Activated CD4-positive, alpha-beta T cell treated with anti-CD3 and anti-CD28 coated beads for 36 hours (primary cell): ENCODE results near the gene PAQR6. TPM values are rescaled to one million over a fixed set of nuclear protein-coding genes. Genes with fewer than 3 reads are reported as not detected.

Source experiments
- ATAC-seq: fragments of 200-7000 bp; cut with Tn5 transposase; one replicate; pipeline ENCODE4 v1.10.0; 2021; ENCODE audit warnings: mild to moderate bottlenecking, moderate library complexity
- CTCF ChIA-PET: fragments of 350-600 bp; sonication (Branson Sonifier 250); formaldehyde crosslinking; loops from one replicate; lab custom pipeline; 2021; ENCODE audit warnings: antibody characterized with exemption; lab: Charles Lee
- POLR2A ChIA-PET: fragments of 350-600 bp; sonication (Branson Sonifier 250); formaldehyde crosslinking; loops from one replicate; lab custom pipeline; 2021; ENCODE audit warnings: antibody characterized with exemption, inconsistent platforms; lab: Charles Lee
- DNase-seq: peaks from one replicate; pipeline ENCODE4 v3.0.0-alpha.2; 2020
- H3K27ac Mint-ChIP-seq: one replicate; pipeline ENCODE4 v1.8.0; 2021; ENCODE audit warnings: mixed read lengths
- H3K27me3 Mint-ChIP-seq: one replicate; pipeline ENCODE4 v1.8.0; 2021; ENCODE audit warnings: mixed read lengths
- H3K36me3 Mint-ChIP-seq: one replicate; pipeline ENCODE4 v1.8.0; 2021; ENCODE audit warnings: low read depth, mixed read lengths
- H3K4me1 Mint-ChIP-seq: one replicate; pipeline ENCODE4 v1.8.0; 2021; ENCODE audit warnings: mixed read lengths
- H3K4me3 Mint-ChIP-seq: one replicate; pipeline ENCODE4 v1.8.0; 2021; ENCODE audit warnings: mild to moderate bottlenecking, moderate library complexity, mixed read lengths
- H3K9me3 Mint-ChIP-seq: one replicate; pipeline ENCODE4 v1.8.0; 2021; ENCODE audit warnings: low read depth, mixed read lengths
- intact Hi-C, 2 experiments: fragments of 100-400 bp; cut with DNase I in 1 of 2; cut with micrococcal nuclease in 1 of 2; formaldehyde crosslinking; loops; one replicate each; pipeline versions ENCODE4 v1.14.2 to v1.15.1; 2022 to 2024; cut with DNase I, micrococcal nuclease
- total RNA-seq, 2 experiments: library from RNA; stranded (reverse); gene quantifications; one replicate each; pipeline ENCODE4 v1.2.3, GENCODE V29; 2021

PAQR6 gene
- total RNA-seq, 2 experiments from 2014 or later: 4.7 to 5.7 TPM

DNA sequence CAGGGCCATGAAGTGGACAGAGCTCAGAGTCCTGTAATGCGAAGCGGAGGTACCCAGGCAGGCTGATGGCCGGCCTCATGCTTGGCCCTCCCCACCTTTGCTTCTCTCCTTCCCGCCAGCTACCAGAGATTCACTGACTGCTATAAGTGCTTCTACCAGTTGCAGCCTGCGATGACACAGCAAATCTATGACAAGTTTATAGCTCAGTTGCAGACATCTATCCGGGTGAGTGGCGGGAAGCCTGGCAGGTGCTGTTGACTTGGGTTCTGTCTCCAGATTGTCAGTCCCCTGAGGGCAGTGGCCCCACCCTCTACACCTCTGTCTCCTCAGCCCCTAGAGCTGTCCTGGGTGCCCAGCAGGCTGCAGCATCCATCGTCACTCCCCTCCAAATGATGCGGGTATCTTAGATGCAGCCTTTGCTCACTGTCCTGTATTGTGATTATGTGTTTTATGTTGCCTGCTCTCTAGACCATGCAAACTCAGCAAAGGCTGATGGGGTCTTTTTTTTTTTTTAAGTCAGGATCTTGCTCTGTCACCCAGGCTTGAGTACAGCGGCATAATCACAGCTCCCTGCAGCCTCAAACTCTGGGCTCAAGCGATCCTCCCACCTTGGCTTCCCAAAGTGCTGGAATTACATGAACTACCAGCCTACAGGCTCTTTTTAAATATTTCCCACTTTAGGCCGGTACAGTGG, 15.5 kb downstream of the PAQR6 start:
- peaks cover 30% of the 10 kb centered on the region for H3K36me3 Mint-ChIP-seq
- ATAC-seq (no peak), DNase-seq (no peak)
- H3K27ac Mint-ChIP-seq: no peak overlapping the region
- POLR2A ChIA-PET: no interaction called here
- H3K27me3 Mint-ChIP-seq: no peaks in the 10 kb centered on the region
- no peaks in the 10 kb centered on the region for H3K4me1 Mint-ChIP-seq
- CTCF ChIA-PET: interaction anchor here (0.9 to 2.5 kb wide), 4 partner anchors 51 to 148 kb away, joined by 3 to 12 read pairs (median 4); partner anchors contain the start of gene SMG5
- no peaks in the 10 kb centered on the region for H3K9me3 Mint-ChIP-seq
- intact Hi-C loops: no loop called here
- no peak overlapping the region for H3K4me3 Mint-ChIP-seq

DNA sequence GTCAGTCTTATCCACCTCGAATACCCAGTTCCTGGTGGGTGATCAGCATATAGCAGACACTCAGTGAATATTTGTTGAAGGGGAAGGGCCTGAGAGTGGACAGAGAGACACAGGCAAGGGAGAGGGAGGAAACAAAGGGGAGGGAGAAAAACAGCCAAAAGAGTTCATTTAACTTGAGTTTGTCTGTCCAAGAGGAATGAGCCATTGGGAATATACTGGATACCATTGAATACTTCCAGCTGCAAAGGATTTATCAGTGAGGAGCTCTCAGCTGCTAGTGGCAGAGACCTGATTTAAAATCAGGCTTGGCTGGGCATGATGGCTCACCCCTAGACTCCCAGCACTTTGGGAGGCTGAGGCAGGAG, 17.4 kb downstream of the PAQR6 start:
- Mint-ChIP-seq H3K36me3 (peaks cover 31% of the 10 kb centered on the region), H3K4me3 (no peak overlapping the region), H3K27me3 (no peaks in the 10 kb centered on the region), H3K9me3 (no peaks in the 10 kb centered on the region), H3K27ac (no peak overlapping the region), H3K4me1 (peaks cover 11% of the 10 kb centered on the region)
- ChIA-PET CTCF (interaction anchor here (0.8 to 7.8 kb wide), 2 partner anchors 86 to 134 kb away, joined by 3 to 229 read pairs; no protein-coding TSS in a partner anchor), POLR2A (no interaction called here)
- intact Hi-C loops: no loop called here
- ATAC-seq: no peak
- no peak for DNase-seq

DNA sequence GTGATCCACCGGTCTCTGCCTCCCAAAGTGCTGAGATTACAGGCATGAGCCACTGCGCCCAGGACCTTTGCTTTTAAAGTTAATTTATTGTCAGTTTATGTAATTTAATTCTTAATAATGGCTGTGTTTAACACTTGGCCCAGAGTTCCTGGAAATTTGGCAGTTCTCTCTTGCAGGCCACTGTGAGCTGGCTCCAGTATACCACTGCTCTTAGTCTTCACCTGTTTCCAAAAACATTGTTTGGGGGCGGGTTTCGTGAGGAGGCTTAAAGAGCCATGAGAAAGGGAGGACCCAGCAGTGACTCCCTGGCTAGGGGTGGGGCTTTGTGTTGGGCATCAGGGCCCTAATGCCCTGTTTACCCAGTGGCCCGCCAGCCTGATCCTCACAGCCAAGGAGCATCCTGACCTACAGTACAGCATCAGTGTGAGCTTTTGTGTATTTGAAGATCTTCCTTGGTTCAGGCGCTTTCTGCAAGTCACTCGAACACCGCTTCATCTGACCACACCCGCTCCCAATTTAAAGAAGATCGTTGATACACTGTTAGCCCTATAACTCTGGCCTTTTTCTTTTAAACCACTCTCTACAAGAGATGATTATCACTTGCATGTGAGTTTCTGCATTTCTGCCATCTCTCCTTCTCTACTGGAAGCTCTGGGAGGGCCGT, 17.9 kb downstream of the PAQR6 start:
- DNase-seq (no peak), ATAC-seq (no peak)
- Mint-ChIP-seq H3K27me3 (no peaks in the 10 kb centered on the region), H3K9me3 (no peaks in the 10 kb centered on the region), H3K4me3 (no peak overlapping the region), H3K27ac (peak overlapping the region; percentile 6), H3K36me3 (peaks cover 32% of the 10 kb centered on the region), H3K4me1 (peaks cover 15% of the 10 kb centered on the region)
- intact Hi-C loops: loop anchor here in 1 of 2 experiments (5.0 kb wide), 1 partner anchor 52 kb away; the partner anchor contains the start of genes SMG5 and TMEM79
- POLR2A ChIA-PET: no interaction called here
- CTCF ChIA-PET: interaction anchor here (7.8 kb wide), 1 partner anchor 85 kb away, joined by 229 read pairs; no protein-coding TSS in a partner anchor

DNA sequence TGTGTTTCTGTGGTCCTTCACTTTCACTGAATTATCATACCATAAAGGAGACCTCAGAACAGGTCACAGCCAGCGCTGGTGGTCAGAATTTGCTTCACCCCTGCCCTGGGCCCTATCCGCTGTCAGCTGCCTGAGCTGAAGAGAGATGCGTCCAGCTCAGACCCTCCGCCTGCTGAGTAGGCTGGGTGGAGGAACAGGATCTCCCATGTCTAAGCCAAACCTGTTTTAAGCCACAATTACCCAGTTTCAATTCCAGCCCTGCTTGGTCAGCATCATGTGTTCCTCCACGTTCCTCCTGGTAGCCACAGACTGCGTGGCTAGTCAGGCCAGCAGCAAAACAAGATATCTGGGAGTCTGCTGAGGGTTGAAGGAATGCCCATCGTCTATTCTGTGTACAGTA, 19.4 kb downstream of the PAQR6 start:
- intact Hi-C loops: loop anchor here in 1 of 2 experiments (5.0 kb wide), 1 partner anchor 54 kb away; the partner anchor contains the start of genes SMG5 and TMEM79
- POLR2A ChIA-PET: no interaction called here
- H3K9me3 Mint-ChIP-seq: no peaks in the 10 kb centered on the region

DNA sequence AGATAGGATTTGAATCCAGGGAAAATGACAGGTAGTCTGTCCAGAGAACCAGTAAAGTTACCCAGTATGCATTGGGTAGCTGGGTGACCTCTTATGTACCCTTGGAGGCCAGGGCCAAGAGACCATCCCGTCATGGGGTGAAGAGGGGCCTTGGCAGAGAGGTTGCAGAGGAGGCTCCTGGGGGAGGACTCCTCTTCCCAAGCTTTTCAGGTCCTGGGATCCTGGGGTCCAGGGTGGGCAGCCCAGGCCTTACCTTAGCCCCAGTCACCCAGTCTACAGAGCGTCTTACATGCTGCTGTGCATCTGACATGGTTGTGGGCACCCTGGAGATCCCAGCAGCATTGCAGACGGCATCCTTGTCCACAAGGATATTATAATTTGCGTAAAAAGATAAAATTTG, 21.1 kb downstream of the PAQR6 start:
- CTCF ChIA-PET: interaction anchor here (0.8 to 7.8 kb wide), 8 partner anchors 9 to 136 kb away, joined by 3 to 229 read pairs (median 27); partner anchors contain the start of gene SMG5
- peak overlapping the region; percentile 85 for H3K27ac Mint-ChIP-seq
- H3K4me3 Mint-ChIP-seq: no peak overlapping the region
- H3K9me3 Mint-ChIP-seq: no peaks in the 10 kb centered on the region
- POLR2A ChIA-PET: interaction anchor here (0.7 to 4.2 kb wide), 5 partner anchors 9 to 207 kb away, joined by 4 to 34 read pairs (median 7); partner anchors contain the start of gene PMF1
- no peak for ATAC-seq
- H3K4me1 Mint-ChIP-seq: peaks cover 40% of the 10 kb centered on the region
- intact Hi-C loops: loop anchor here in 1 of 2 experiments (5.0 kb wide), 1 partner anchor 56 kb away; the partner anchor contains the start of genes SMG5 and TMEM79
- H3K36me3 Mint-ChIP-seq: peaks cover 50% of the 10 kb centered on the region
- no peak for DNase-seq
- H3K27me3 Mint-ChIP-seq: no peaks in the 10 kb centered on the region

More for the DNA sequence above, 19.4 kb downstream of the PAQR6 start:
- CTCF ChIA-PET: interaction anchor here (0.6 to 7.8 kb wide), 5 partner anchors 9 to 109 kb away, joined by 3 to 229 read pairs (median 3); no protein-coding TSS in a partner anchor
- Mint-ChIP-seq H3K4me3 (no peak overlapping the region), H3K27me3 (no peaks in the 10 kb centered on the region), H3K27ac (peak overlapping the region; percentile 74), H3K36me3 (peaks cover 40% of the 10 kb centered on the region), H3K4me1 (peaks cover 23% of the 10 kb centered on the region)
- ATAC-seq: no peak
- DNase-seq: no peak

DNA sequence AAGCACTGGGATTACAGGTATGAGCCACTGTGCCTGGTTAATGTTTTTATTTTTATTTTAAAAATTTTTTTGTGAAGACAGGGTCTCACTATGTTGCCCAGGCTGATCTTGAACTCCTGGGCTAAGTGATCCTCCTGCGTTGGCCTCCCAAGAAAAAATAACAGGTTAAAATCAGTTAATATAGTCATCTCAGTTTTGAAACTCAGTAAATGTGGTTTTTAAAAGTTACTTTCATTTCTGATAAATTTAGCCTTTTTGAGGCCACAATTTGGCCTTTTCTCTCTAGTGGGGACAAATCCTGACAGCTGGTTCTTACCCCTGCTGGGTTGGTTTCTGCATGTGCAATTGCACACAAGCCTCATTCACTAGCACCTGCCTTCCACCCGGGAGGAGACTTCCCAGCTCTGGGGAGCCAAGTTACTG, 21.7 kb downstream of the PAQR6 start:
- peak overlapping the region; percentile 85 for H3K27ac Mint-ChIP-seq
- intact Hi-C loops: loop anchor here in 1 of 2 experiments (5.0 kb wide), 1 partner anchor 56 kb away; the partner anchor contains the start of genes SMG5 and TMEM79
- DNase-seq (no peak), ATAC-seq (no peak)
- CTCF ChIA-PET: interaction anchor here (0.8 to 7.8 kb wide), 12 partner anchors 8 to 135 kb away, joined by 3 to 229 read pairs (median 10); partner anchors contain the start of genes PMF1 and SMG5
- H3K27me3 Mint-ChIP-seq: no peaks in the 10 kb centered on the region
- H3K4me3 Mint-ChIP-seq: no peak overlapping the region
- H3K36me3 Mint-ChIP-seq: peaks cover 56% of the 10 kb centered on the region
- H3K4me1 Mint-ChIP-seq: peaks cover 47% of the 10 kb centered on the region
- POLR2A ChIA-PET: interaction anchor here (0.7 to 4.2 kb wide), 6 partner anchors 8 to 206 kb away, joined by 4 to 34 read pairs (median 8); partner anchors contain the start of gene PMF1
- H3K9me3 Mint-ChIP-seq: no peaks in the 10 kb centered on the region

DNA sequence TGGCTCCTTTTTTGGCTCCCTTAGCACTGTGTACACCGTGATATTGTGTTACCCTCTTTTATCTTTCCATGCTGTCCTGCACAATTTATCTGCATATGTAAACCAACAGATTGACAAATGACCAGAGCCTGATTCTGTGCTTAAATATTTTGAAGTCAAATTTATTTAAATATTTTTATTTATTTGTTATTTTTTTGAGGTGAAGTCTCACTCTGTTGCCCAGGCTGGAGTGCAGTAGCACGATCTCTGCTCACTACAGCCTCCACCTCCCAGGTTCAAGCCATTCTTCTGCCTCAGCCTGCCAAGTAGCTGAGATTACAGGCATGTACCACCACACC, 22.2 kb downstream of the PAQR6 start:
- Mint-ChIP-seq H3K27me3 (no peaks in the 10 kb centered on the region), H3K4me1 (peaks cover 50% of the 10 kb centered on the region), H3K36me3 (peaks cover 59% of the 10 kb centered on the region), H3K9me3 (no peaks in the 10 kb centered on the region), H3K27ac (peak overlapping the region; percentile 88), H3K4me3 (peak overlapping the region; percentile 35)
- ATAC-seq (no peak), DNase-seq (no peak)
- intact Hi-C loops: loop anchor here (1.0 to 5.0 kb wide), 6 partner anchors 31 to 135 kb away; partner anchors contain the start of genes SLC25A44 (in 1 of the 2), SMG5 (in 1 of the 2) and TMEM79 (in 1 of the 2)
- CTCF ChIA-PET: interaction anchor here (0.7 to 7.8 kb wide), 26 partner anchors 12 to 264 kb away, joined by 3 to 229 read pairs (median 5); partner anchors contain the start of genes PMF1, SEMA4A, SLC25A44 and SMG5
- POLR2A ChIA-PET: interaction anchor here (0.6 to 4.2 kb wide), 7 partner anchors 8 to 129 kb away, joined by 3 to 34 read pairs (median 6); partner anchors contain the start of gene PMF1

DNA sequence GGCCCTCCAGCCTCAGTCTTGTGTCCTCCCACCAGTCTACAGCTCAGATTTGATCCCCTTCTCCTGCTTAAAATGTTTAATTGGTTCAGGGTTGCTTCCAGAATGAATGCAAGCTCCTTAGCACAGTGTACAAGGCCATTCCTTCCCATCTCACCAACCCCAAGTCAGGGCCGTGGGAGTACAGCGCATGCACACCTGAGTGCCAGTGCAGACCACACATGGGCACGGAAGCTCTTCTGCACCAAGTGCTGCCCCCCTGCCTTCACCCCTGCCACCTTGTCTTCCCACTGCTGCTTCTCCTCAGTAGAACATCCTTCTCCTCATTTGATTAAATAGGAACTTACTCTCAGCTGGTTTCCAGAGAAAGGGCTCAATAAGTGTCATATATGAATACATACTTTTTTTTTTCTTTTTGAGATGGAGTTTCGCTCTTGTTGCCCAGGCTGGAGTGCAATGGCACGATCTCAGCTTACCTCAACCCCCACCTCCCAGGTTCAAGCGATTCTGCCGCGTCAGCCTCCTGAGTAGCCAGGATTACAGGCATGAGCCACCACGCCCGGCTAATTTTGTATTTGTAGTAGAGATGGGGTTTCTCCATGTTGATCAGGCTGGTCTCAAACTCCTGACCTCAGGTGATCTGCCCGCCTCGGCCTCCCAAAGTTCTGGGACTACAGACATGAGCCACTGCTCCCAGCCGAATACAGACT, 25.7 kb downstream of the PAQR6 start:
- H3K9me3 Mint-ChIP-seq: no peaks in the 10 kb centered on the region
- H3K4me1 Mint-ChIP-seq: peaks cover 78% of the 10 kb centered on the region
- CTCF ChIA-PET: interaction anchor here (0.7 to 5.6 kb wide), 4 partner anchors 9 to 126 kb away, joined by 3 to 40 read pairs (median 5); partner anchors contain the start of genes PMF1 and SLC25A44

DNA sequence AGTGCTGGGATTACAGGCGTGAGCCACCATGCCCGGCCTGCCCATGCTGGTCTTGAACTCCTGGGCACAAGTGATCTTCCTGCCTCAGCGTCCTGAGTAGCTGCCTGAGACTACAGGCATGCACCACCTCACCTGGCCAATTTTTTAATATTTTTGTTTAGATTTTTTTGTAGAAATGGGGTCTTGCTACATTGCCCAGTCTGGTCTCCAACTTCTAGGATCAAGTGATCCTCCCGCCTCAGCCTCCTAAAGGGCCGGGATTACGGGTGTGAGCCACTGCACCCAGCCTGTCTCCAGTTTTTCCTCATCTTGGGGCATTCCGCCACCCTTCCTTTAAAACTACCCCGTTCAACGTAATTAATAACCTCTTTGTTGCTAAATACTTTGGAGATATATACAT, 27.6 kb downstream of the PAQR6 start:
- CTCF ChIA-PET: interaction anchor here (0.5 to 0.6 kb wide), 2 partner anchors 114 to 118 kb away, joined by 3 read pairs; no protein-coding TSS in a partner anchor
- no peaks in the 10 kb centered on the region for H3K27me3 Mint-ChIP-seq
- peaks cover 72% of the 10 kb centered on the region for H3K4me1 Mint-ChIP-seq
- no peaks in the 10 kb centered on the region for H3K9me3 Mint-ChIP-seq
- H3K27ac Mint-ChIP-seq: peak overlapping the region; percentile 98
- peaks cover 66% of the 10 kb centered on the region for H3K36me3 Mint-ChIP-seq
- H3K4me3 Mint-ChIP-seq: no peak overlapping the region
- no peak for DNase-seq
- intact Hi-C loops: no loop called here
- POLR2A ChIA-PET: interaction anchor here (0.6 kb wide), 1 partner anchor 93 kb away, joined by 3 read pairs; no protein-coding TSS in a partner anchor
- no peak for ATAC-seq

More for the DNA sequence above, 25.7 kb downstream of the PAQR6 start:
- H3K36me3 Mint-ChIP-seq: peaks cover 71% of the 10 kb centered on the region
- no peaks in the 10 kb centered on the region for H3K27me3 Mint-ChIP-seq
- POLR2A ChIA-PET: interaction anchor here (0.6 to 3.3 kb wide), 4 partner anchors 9 to 126 kb away, joined by 3 to 30 read pairs (median 5); partner anchors contain the start of gene PMF1
- ATAC-seq (no peak), DNase-seq (no peak)
- peak overlapping the region; percentile 65 for H3K4me3 Mint-ChIP-seq
- intact Hi-C loops: loop anchor here (2.0 kb wide), 2 partner anchors 23 to 125 kb away; no protein-coding TSS in a partner anchor
- peak overlapping the region; percentile 98 for H3K27ac Mint-ChIP-seq

DNA sequence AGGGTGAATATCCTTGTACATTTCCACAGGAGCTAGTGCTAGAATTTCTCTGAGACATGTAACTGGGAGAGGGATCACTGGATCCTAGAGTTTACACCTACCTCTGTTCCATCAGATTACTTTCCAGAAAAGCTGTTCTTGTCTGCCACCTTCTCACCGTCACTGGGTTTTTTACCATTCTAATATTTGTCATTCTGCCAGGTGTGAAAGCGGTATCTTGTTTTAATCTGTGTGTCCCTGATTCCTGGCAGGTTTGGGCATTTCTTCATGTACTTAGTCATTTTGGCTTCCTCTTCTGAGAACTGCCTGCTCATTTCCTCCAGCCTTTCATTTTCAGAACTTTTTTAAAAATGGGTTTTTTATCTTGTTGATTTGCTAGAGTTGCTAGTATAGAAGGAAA, 30.0 kb downstream of the PAQR6 start:
- POLR2A ChIA-PET: interaction anchor here (0.6 to 1.9 kb wide), 13 partner anchors 9 to 127 kb away, joined by 3 to 18 read pairs (median 5); partner anchors contain the start of gene GLMP
- Mint-ChIP-seq H3K4me3 (peak overlapping the region; percentile 72), H3K36me3 (peaks cover 73% of the 10 kb centered on the region), H3K27me3 (no peaks in the 10 kb centered on the region), H3K27ac (peak overlapping the region; percentile 98), H3K9me3 (no peaks in the 10 kb centered on the region), H3K4me1 (peaks cover 68% of the 10 kb centered on the region)
- intact Hi-C loops: loop anchor here (1.0 to 10.0 kb wide), 5 partner anchors 57 to 1213 kb away; partner anchors contain the start of gene ZBTB7B (in 1 of the 2)
- DNase-seq (peak; percentile 63), ATAC-seq (peak; percentile 41)
- CTCF ChIA-PET: interaction anchor here (0.6 to 1.6 kb wide), 7 partner anchors 9 to 281 kb away, joined by 3 to 11 read pairs (median 4); no protein-coding TSS in a partner anchor
